Measurements from ENCODE around the gene ADGRG3.
"Not testable (repeated sequence)": the region's sequence is repeated elsewhere in the genome, so short reads cannot be mapped to it uniquely, and the experiment has no call there.

The ADGRG3 gene

DNA sequence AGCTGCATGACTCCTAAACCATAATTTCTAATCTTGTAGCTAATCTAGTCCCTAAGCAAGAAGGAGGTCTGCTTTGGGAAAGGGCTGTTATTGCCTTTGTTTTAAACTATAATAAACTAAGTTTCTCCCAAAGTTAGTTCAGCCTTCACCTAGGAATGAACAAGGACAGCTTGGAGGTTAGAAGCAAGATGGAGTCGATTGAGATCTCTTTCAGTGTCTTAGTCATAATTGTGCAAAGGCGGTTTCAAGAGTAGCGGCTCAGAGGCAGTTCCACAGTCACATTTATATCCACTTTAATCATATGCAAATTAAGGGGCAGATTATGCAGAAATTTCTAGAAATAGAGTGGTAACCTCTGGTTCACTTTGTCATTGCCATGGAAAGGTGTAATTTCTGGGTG is 43.9 kb downstream of the ADGRG3 start:
- no peak for DNase-seq (ENCODE audit: low spot score)
- TF ChIP-seq, protein P1, sequence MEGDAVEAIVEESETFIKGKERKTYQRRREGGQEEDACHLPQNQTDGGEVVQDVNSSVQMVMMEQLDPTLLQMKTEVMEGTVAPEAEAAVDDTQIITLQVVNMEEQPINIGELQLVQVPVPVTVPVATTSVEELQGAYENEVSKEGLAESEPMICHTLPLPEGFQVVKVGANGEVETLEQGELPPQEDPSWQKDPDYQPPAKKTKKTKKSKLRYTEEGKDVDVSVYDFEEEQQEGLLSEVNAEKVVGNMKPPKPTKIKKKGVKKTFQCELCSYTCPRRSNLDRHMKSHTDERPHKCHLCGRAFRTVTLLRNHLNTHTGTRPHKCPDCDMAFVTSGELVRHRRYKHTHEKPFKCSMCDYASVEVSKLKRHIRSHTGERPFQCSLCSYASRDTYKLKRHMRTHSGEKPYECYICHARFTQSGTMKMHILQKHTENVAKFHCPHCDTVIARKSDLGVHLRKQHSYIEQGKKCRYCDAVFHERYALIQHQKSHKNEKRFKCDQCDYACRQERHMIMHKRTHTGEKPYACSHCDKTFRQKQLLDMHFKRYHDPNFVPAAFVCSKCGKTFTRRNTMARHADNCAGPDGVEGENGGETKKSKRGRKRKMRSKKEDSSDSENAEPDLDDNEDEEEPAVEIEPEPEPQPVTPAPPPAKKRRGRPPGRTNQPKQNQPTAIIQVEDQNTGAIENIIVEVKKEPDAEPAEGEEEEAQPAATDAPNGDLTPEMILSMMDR (IDR thresholded peaks at IDR 0.05; ENCODE audit: extremely low read depth, missing control alignments): no peak

DNA sequence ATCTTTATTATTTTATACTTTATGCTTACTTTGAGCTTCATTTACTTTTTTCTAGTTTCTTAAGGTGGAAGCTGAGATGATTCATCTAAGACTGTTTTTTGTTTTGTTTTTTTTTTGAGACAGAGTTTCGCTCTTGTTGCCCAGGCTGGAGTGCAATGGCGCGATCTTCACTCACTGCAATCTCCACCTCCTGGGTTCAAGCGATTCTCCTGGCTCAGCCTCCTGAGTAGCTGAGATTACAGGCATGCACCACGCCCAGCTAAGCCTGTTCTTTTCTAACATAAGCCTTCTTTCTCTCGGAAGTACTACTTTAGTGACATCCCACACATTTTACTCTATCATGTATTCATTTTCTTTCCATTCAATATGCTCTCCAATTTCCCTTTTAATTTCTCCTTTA is 44.5 kb downstream of the ADGRG3 start:
- DNase-seq (ENCODE audit: low spot score): not testable (repeated sequence)

DNA sequence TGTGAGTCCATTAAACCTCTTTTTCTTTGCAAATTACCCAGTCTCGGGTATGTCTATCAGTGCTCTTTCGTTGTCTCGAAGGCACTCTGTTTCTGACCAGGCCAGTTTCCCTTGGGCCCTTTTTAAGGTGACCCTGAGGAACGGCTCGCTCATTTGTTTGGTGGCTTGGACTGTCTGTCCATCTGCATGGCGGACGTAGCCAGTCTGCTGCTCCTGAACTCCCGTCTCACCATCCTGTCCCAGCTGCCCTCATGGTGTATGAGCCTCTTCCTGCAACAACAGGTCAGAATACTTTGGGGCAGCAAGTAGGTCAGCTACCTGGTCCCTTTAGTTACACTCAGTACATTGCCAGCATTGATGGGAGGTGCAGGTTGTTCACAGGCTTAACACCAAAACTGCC is 45.5 kb downstream of the ADGRG3 start:
- TF ChIP-seq, protein P1 (IDR thresholded peaks at IDR 0.05; ENCODE audit: extremely low read depth, missing control alignments): no peak
- no peak for DNase-seq (ENCODE audit: low spot score)

DNA sequence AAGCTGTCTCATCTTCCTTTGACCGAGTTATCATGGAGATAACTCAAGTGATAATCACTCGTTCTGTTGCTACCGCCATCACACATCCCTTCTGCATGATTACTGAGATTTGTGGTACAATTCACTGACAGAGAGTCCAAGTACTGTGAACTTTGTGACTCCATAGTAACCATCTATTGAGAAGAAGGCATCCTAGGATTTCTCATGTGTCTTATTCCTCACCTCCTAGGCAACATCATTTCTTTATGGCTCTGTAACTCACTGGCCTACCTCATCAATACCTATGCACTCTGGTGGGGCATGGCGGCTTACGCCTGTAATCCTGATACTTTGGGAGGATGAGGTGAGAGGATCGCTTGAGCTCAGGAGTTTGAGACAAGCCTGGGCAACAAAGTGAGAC is 45.9 kb downstream of the ADGRG3 start:
- no peak for DNase-seq (ENCODE audit: low spot score)
- TF ChIP-seq, protein P1 (IDR thresholded peaks at IDR 0.05; ENCODE audit: extremely low read depth, missing control alignments): no peak

DNA sequence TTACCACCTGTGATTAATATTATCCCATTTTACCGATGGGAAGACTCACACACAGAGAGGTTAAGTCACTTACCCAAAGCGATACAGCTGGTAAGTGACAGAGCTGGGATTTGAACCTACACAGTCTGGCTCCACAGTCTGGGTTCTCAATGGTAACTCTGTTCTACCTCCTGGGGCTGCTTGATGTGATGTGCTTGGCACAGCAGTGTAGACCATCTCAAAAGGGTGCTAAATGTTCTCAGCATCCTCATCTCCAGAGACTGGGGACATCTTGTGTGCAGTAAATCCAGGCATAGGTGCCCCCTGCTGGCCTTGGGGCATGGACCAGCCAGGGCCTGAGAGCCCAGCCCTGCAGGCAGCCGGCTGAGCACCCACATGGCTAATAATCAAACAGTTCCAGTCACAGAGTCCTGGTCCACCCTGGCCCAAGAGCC is 52.1 kb downstream of the ADGRG3 start:
- TF ChIP-seq, protein P1 (IDR thresholded peaks at IDR 0.05; ENCODE audit: extremely low read depth, missing control alignments): peak; percentile 75
- DNase-seq (ENCODE audit: low spot score): peak; percentile 64

DNA sequence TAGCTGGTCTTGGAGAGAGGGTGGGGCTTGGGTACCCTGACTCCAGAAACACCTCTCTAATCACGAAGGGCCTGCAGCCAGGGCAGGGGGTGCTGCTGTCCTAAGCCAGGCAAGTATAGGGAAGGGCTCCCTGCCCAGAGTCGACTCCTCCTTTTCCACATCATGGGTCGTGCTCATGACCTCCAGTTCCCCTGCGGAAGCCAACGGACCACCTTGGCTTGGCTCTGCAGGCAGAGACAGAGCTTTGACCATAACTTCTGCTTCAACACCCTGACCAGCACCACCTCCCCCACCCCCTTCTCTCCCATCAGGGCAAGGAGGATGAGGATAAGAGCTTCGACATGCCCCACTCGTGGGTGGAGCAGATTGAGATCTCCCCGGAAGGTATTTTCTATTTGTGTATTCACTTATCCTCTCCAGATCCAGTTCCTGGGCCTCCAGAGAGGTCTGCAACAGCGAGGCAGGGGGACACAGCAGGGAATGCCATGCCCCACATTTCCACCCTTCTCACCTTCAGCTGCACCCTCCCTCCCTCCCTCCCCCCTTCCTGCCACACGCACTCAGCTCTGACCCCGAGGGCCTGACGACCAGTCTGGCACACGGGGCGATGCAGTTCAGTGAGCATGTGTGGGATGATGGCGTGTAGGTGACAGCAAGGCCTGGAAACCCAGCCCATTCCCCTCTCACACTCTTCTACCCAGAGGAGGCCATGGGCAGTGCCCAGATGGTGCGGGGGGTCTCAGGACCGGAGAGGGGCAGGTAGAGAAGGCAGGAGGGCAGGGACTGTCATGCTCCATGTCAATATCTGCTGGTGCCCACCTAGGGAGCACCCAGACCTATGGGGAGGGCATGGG is 53.5 kb downstream of the ADGRG3 start:
- TF ChIP-seq, protein P1 (IDR thresholded peaks at IDR 0.05; ENCODE audit: extremely low read depth, missing control alignments): no peak
- DNase-seq (ENCODE audit: low spot score): no peak

DNA sequence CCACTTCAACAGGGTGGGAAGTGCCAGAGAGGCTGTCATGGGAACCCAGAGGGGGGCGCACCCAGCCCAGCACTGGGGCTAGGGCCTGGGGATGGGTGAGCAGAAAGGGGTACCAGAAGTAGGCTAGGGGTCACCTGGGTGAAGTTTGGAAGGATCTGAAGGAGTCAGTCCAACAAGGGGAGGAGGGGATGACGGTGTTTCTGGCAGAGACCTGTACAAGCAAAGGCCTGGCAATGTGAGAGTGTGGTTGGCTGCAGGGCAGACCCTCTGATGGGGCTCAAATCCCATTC is 54.0 kb downstream of the ADGRG3 start:
- TF ChIP-seq, protein P1 (IDR thresholded peaks at IDR 0.05; ENCODE audit: extremely low read depth, missing control alignments): no peak
- DNase-seq (ENCODE audit: low spot score): no peak

DNA sequence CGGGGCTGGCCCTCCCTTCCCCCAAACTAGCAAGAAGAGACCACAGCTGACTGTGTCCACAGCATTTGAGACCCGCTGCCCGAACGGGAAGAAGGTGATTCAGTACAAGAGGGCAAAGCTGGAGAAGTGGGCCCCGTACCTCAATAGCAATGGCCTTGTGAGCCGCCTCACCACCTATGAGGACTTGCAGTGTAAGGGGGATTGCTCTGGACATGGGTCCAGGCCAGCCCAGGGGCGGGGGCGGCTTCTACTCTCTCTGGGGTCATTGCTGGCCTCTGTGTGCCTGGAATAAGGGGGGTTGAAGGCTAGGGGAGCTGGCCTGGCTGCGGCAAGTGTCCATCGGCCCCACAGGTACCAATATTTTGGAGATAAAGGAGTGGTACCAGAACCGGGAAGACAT is 54.5 kb downstream of the ADGRG3 start:
- TF ChIP-seq, protein P1 (IDR thresholded peaks at IDR 0.05; ENCODE audit: extremely low read depth, missing control alignments): no peak
- no peak for DNase-seq (ENCODE audit: low spot score)
